IMR-90 (cell line): ENCODE data around the gene NXN.

Experiments used
- BHLHE40 ChIP-seq: fragments of 150-350 bp; IDR thresholded peaks from 2 replicates; pipeline ENCODE4 v1.6.1; 2016; ENCODE audit warnings: mild to moderate bottlenecking, low read depth, low read length
- CEBPB ChIP-seq: IDR thresholded peaks from 2 replicates; pipeline ENCODE4 v1.6.1; 2012; ENCODE audit warnings: low read depth, low read length, improper control_type of control experiment
- MAFK ChIP-seq: IDR thresholded peaks from 2 replicates; pipeline ENCODE4 v1.6.1; 2012; ENCODE audit warnings: low read depth, low read length, improper control_type of control experiment
- POLR2A ChIP-seq: IDR thresholded peaks from 2 replicates; pipeline ENCODE4 v1.6.1; 2012; ENCODE audit warnings: mild to moderate bottlenecking, low read depth, low read length
- RAD21 ChIP-seq: IDR thresholded peaks from 2 replicates; pipeline ENCODE4 v1.6.1; 2012; ENCODE audit warnings: low read length, improper control_type of control experiment
- RFX5 ChIP-seq: IDR thresholded peaks from 2 replicates; pipeline ENCODE4 v1.8.0; 2012; ENCODE audit warnings: low read depth, mild to moderate bottlenecking, low read length, moderate library complexity
- TF ChIP-seq, protein P1 (sequence below): conservative IDR thresholded peaks from 2 replicates; pipeline ENCODE4 v1.5.1; 2012; ENCODE audit warnings: mild to moderate bottlenecking, low read depth, low read length, improper control_type of control experiment
- TF ChIP-seq, protein P2 (sequence below): fragments of 150-350 bp; IDR thresholded peaks from 2 replicates; pipeline ENCODE4 v1.6.1; 2016; ENCODE audit warnings: low read depth, mild to moderate bottlenecking, low read length, moderate library complexity, borderline replicate concordance

DNA sequence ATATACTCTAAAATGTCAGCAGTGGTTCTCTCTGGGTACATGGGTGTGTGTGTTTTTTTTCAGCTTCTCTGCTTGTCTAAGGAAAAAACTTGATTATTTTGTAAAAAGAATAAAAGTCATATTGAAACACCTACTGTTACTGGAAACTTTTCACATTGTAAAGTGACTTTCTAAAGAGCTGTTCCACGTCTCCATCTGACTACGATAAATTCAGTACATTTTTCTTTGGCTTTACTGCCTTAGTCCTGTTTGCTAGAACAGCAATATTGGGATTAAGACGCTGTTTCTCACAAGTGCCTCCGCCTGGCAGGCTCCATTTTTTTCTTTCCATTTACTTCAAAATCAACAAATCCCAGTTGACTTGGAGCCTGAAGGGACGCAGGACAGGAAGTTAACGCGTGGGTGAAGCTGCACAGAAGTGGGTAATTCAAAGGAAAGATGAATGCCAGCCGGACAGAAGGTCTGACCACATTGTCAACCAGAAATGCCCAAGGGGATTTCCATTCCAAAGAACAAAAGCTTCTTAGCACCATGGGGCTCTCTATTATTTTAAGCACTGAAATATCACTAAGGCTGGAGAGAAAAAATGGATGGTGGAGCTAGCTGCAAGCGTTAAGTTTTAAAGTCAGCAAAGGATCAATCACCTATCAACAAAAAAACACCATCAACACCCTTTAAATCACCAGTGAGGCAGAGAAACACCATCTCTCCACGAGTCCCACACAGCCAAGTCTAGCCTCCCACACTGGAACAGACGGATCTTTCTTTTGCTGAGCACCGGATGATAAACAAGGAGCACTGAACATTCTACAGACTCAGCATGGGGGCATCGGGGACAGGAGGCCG, 205.9 kb downstream of the NXN start:
- TF ChIP-seq, protein P1, sequence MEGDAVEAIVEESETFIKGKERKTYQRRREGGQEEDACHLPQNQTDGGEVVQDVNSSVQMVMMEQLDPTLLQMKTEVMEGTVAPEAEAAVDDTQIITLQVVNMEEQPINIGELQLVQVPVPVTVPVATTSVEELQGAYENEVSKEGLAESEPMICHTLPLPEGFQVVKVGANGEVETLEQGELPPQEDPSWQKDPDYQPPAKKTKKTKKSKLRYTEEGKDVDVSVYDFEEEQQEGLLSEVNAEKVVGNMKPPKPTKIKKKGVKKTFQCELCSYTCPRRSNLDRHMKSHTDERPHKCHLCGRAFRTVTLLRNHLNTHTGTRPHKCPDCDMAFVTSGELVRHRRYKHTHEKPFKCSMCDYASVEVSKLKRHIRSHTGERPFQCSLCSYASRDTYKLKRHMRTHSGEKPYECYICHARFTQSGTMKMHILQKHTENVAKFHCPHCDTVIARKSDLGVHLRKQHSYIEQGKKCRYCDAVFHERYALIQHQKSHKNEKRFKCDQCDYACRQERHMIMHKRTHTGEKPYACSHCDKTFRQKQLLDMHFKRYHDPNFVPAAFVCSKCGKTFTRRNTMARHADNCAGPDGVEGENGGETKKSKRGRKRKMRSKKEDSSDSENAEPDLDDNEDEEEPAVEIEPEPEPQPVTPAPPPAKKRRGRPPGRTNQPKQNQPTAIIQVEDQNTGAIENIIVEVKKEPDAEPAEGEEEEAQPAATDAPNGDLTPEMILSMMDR = no peak
- TF ChIP-seq POLR2A (no peak), MAFK (no peak), BHLHE40 (no peak), RAD21 (no peak), RFX5 (no peak), CEBPB (no peak)
- TF ChIP-seq, protein P2, sequence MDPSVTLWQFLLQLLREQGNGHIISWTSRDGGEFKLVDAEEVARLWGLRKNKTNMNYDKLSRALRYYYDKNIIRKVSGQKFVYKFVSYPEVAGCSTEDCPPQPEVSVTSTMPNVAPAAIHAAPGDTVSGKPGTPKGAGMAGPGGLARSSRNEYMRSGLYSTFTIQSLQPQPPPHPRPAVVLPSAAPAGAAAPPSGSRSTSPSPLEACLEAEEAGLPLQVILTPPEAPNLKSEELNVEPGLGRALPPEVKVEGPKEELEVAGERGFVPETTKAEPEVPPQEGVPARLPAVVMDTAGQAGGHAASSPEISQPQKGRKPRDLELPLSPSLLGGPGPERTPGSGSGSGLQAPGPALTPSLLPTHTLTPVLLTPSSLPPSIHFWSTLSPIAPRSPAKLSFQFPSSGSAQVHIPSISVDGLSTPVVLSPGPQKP = no peak
